Breast epithelium (tissue), 3 donors: Measurements from ENCODE around the gene JOSD2.

Source experiments
- POLR2A ChIP-seq: fragments of 450-650 bp; IDR thresholded peaks from one replicate; pipeline ENCODE4 v1.6.1; 2016; ENCODE audit warnings: antibody characterized with exemption, mild to moderate bottlenecking, moderate library complexity
- POLR2AphosphoS5 ChIP-seq, 3 donors: sonication (generic); formaldehyde crosslinking; IDR thresholded peaks; one replicate each; pipeline ENCODE4 v1.6.1; 2017; ENCODE audit warnings: antibody characterized with exemption in 3 of 3
- TF ChIP-seq, protein P1 (sequence below), 3 donors: fragments of 450-650 bp; IDR thresholded peaks; one replicate each; pipeline ENCODE4 v1.5.1; 2016 to 2017; ENCODE audit warnings: antibody characterized with exemption in 3 of 3, mild to moderate bottlenecking in 3 of 3, moderate library complexity in 3 of 3

DNA sequence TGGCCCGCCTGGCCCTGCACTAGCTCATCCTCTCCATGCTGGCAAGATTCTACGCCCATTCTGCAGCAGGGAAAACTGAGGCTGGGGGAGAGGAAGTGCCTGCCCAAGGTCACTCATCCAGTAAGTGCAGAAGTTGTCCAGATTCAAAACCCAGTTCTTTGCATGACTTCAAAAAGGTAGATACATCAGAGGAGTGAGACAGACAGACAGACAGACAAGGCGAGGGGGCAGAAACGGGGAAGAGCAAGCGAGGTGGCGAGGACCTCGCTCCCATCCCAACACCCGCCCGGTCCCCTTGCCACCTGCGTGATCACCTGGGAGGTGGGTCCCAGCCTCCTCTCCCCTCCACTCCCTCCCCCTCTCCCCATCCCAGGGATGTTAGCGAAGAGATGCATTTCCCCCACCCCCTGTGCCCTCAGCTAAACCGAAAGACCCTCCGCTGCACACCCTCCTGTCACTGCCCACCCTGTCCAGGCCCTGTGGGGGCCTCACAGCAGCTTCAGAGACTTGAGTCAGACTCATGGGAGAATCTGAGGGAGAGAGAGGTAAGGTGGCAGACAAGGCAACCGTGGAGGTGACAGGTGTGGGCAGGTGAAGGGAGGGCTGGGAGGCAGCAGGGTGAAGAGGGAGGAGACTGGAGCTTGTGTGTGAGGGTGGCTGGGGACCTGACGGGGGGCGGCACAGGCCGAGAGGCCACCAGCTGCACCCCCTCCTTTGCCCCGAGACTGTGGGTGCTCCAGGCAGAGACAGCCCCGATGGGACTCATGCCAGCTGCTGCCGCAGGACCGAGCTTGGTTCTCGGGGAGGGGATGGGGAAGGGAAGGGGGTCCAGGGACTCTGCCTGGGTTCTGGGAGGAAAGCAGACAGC lies 38.3 kb upstream of the JOSD2 start:
- TF ChIP-seq, protein P1, sequence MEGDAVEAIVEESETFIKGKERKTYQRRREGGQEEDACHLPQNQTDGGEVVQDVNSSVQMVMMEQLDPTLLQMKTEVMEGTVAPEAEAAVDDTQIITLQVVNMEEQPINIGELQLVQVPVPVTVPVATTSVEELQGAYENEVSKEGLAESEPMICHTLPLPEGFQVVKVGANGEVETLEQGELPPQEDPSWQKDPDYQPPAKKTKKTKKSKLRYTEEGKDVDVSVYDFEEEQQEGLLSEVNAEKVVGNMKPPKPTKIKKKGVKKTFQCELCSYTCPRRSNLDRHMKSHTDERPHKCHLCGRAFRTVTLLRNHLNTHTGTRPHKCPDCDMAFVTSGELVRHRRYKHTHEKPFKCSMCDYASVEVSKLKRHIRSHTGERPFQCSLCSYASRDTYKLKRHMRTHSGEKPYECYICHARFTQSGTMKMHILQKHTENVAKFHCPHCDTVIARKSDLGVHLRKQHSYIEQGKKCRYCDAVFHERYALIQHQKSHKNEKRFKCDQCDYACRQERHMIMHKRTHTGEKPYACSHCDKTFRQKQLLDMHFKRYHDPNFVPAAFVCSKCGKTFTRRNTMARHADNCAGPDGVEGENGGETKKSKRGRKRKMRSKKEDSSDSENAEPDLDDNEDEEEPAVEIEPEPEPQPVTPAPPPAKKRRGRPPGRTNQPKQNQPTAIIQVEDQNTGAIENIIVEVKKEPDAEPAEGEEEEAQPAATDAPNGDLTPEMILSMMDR (IDR thresholded peaks at IDR 0.05): no peak
- TF ChIP-seq POLR2A (no peak), POLR2AphosphoS5 (IDR thresholded peaks at IDR 0.05) (no peak)
